PC-9 (cell line): ENCODE results near the gene ABCC2. TPM values are rescaled to one million over a fixed set of nuclear protein-coding genes. Genes with fewer than 3 reads are reported as not detected.

Source experiments
- total RNA-seq: library from RNA; stranded (reverse); gene quantifications from 2 replicates; pipeline ENCODE4 v1.2.3, GENCODE V29; 2021

ABCC2 gene
- total RNA-seq, 1 experiment from 2014 or later, result 174 TPM

Other genes with a start within 250 kb of the ABCC2 start
- not detected in 2 replicates for gene NKX2-3, start 249.7 kb upstream of the ABCC2 start, total RNA-seq
- 17.6 and 17.7 TPM in 2 replicates for gene SLC25A28, start 162.2 kb upstream of the ABCC2 start, total RNA-seq
- gene ENTPD7, start 123.1 kb upstream of the ABCC2 start, total RNA-seq, result 4.2 and 5.4 TPM in 2 replicates
- 31.4 and 35.2 TPM in 2 replicates for gene COX15, start 50.5 kb upstream of the ABCC2 start, total RNA-seq
- gene CUTC, start 50.4 kb upstream of the ABCC2 start, total RNA-seq, result 7.6 and 9.2 TPM in 2 replicates
- 11.8 and 14.9 TPM in 2 replicates for gene DNMBP, start 227.3 kb downstream of the ABCC2 start, total RNA-seq